Smooth muscle cell (in vitro differentiated cells): ENCODE data around the gene SLC28A1. TPM values are rescaled to one million over a fixed set of nuclear protein-coding genes. Genes with fewer than 3 reads are reported as not detected.

ENCODE experiments used
- DNase-seq: peaks from one replicate; lab custom pipeline; 2025; ENCODE audit not compliant: unreplicated experiment; lab: John Stamatoyannopoulos, UW
- H2AFZ ChIP-seq: fragments of 200-600 bp; sonication (generic); 2 replicates; pipeline ENCODE4 v1.6.0; 2016; ENCODE audit warnings: antibody characterized with exemption, low read depth, mild to moderate bottlenecking
- H3F3A ChIP-seq: fragments of 200-600 bp; sonication (generic); 2 replicates; pipeline ENCODE4 v1.6.0; 2017; ENCODE audit warnings: antibody characterized with exemption, low read depth
- H3K27ac ChIP-seq: fragments of 200-600 bp; sonication (generic); 2 replicates; pipeline ENCODE4 v1.5.1; 2016; ENCODE audit warnings: low read depth, mild to moderate bottlenecking
- H3K27me3 ChIP-seq: fragments of 200-600 bp; sonication (generic); 2 replicates; pipeline ENCODE4 v1.6.1; 2016; ENCODE audit warnings: low read depth, mild to moderate bottlenecking
- H3K36me3 ChIP-seq: fragments of 200-600 bp; sonication (generic); 2 replicates; pipeline ENCODE4 v1.5.1; 2016; ENCODE audit warnings: low read depth
- H3K4me1 ChIP-seq: fragments of 200-600 bp; sonication (generic); 2 replicates; pipeline ENCODE4 v1.5.1; 2016; ENCODE audit warnings: low read depth
- H3K4me2 ChIP-seq: fragments of 200-600 bp; sonication (generic); 2 replicates; pipeline ENCODE4 v1.6.0; 2016; ENCODE audit warnings: mild to moderate bottlenecking
- H3K4me3 ChIP-seq: fragments of 200-600 bp; sonication (generic); 2 replicates; pipeline ENCODE4 v1.5.1; 2016; ENCODE audit warnings: mild to moderate bottlenecking
- H3K79me2 ChIP-seq: fragments of 200-600 bp; sonication (generic); 2 replicates; pipeline ENCODE4 v1.6.0; 2016; ENCODE audit warnings: low read depth, mild to moderate bottlenecking
- H3K9ac ChIP-seq: fragments of 200-600 bp; sonication (generic); 2 replicates; pipeline ENCODE4 v1.6.0; 2016; ENCODE audit warnings: low read depth
- H3K9me3 ChIP-seq: fragments of 200-600 bp; sonication (generic); replicated peaks from 2 replicates; pipeline ENCODE4 v1.5.1; 2016; ENCODE audit warnings: low read depth
- H4K20me1 ChIP-seq: fragments of 200-600 bp; sonication (generic); 2 replicates; pipeline ENCODE4 v1.6.0; 2016; ENCODE audit warnings: low read depth
- WGBS: methylation state at CpG from one replicate; pipeline ENCODE4 v1.1.7; 2016; ENCODE audit warnings: low lambda C conversion rate; 5-methylcytosine and 5-hydroxymethylcytosine counted together
- polyA plus RNA-seq: library from polyadenylated mRNA; unstranded; fragments of >200 nt; fragmentation: Nextera tagmentation; extraction: Ambion mirVana; gene quantifications from 2 replicates; pipeline ENCODE4 v1.2.1, GENCODE V29; 2016
- total RNA-seq: library from RNA; depleted of rRNA; stranded (reverse); fragments of >200 nt; gene quantifications from 2 replicates; pipeline ENCODE4 v1.2.3, GENCODE V29; 2014
- TF ChIP-seq, protein P1 (sequence below): fragments of 200-600 bp; sonication (generic); IDR thresholded peaks from 2 replicates; pipeline ENCODE4 v1.5.1; 2017; ENCODE audit warnings: borderline replicate concordance, mild to moderate bottlenecking, antibody characterized with exemption; ENCODE audit not compliant: insufficient read depth, poor library complexity, severe bottlenecking

The SLC28A1 gene
- total and polyA plus RNA-seq, 2 experiments from 2014 or later, result 0.09 TPM; not detected in 1

DNA sequence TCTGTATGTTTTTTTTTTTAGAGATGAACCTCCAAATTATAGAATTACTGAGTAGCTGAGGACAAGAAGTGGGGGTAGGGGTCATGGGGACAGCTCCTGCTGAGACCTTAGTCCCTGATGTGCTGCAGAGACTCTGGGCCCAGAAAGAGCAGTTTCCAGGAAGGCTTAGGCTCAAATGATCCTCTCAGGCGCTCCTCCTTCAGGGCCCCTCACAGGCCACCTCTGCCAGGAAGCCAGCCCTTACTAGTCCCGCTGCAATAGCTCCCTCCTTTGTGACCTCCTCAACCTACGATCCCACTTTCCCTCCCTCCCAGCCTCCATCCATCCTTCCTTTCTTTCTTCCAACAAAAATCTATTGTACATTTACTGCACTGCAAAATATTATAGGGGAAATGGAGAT lies 24.6 kb downstream of the SLC28A1 start:
- Histone ChIP-seq H3K4me1 (peaks cover 8% of the 10 kb centered on the region), H3K9me3 (no peaks in the 10 kb centered on the region), H3K79me2 (no peaks in the 10 kb centered on the region), H3K9ac (no peak overlapping the region), H2AFZ (no peak overlapping the region), H3K27ac (no peak overlapping the region), H3K36me3 (no peaks in the 10 kb centered on the region), H3F3A (no peaks in the 10 kb centered on the region), H3K27me3 (no peaks in the 10 kb centered on the region), H3K4me3 (no peak overlapping the region), H3K4me2 (no peak overlapping the region), H4K20me1 (no peaks in the 10 kb centered on the region)
- DNase-seq, result no peak
- 79% methylated on average over 3 of the region's 3 CpGs for WGBS
- TF ChIP-seq, protein P1, sequence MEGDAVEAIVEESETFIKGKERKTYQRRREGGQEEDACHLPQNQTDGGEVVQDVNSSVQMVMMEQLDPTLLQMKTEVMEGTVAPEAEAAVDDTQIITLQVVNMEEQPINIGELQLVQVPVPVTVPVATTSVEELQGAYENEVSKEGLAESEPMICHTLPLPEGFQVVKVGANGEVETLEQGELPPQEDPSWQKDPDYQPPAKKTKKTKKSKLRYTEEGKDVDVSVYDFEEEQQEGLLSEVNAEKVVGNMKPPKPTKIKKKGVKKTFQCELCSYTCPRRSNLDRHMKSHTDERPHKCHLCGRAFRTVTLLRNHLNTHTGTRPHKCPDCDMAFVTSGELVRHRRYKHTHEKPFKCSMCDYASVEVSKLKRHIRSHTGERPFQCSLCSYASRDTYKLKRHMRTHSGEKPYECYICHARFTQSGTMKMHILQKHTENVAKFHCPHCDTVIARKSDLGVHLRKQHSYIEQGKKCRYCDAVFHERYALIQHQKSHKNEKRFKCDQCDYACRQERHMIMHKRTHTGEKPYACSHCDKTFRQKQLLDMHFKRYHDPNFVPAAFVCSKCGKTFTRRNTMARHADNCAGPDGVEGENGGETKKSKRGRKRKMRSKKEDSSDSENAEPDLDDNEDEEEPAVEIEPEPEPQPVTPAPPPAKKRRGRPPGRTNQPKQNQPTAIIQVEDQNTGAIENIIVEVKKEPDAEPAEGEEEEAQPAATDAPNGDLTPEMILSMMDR, result no peak

DNA sequence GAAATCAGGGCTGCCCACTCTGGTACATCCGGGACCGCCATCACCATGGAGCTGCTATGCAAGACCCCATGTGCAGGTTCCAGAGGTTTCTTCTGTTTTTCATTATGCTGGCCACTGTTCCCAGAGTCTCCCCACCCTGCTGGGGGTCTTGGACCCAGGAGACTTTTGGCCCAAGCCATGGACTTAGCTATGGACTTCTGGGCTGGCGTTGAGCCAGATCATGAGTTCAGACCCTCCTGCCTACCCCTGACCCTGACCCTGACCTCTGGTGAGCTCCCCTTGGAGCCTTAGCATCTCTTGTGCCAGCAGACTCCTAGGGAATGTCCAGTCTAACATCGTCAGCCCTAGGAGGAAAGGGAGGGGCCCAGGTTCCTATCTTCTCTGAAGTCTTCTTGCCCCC lies 25.3 kb downstream of the SLC28A1 start:
- no peaks in the 10 kb centered on the region for H3K79me2 ChIP-seq
- H3K36me3 ChIP-seq, result no peaks in the 10 kb centered on the region
- H4K20me1 ChIP-seq, result no peaks in the 10 kb centered on the region
- H3K4me1 ChIP-seq, result peaks cover 8% of the 10 kb centered on the region
- no peak overlapping the region for H3K4me2 ChIP-seq
- H2AFZ ChIP-seq, result no peak overlapping the region
- no peak for DNase-seq
- H3K9me3 ChIP-seq, result no peaks in the 10 kb centered on the region
- H3K9ac ChIP-seq, result no peak overlapping the region
- no peak overlapping the region for H3K27ac ChIP-seq
- no peaks in the 10 kb centered on the region for H3F3A ChIP-seq
- TF ChIP-seq, protein P1, result no peak
- no peak overlapping the region for H3K4me3 ChIP-seq
- WGBS, result 91% methylated on average over 4 of the region's 4 CpGs
- H3K27me3 ChIP-seq, result no peaks in the 10 kb centered on the region

DNA sequence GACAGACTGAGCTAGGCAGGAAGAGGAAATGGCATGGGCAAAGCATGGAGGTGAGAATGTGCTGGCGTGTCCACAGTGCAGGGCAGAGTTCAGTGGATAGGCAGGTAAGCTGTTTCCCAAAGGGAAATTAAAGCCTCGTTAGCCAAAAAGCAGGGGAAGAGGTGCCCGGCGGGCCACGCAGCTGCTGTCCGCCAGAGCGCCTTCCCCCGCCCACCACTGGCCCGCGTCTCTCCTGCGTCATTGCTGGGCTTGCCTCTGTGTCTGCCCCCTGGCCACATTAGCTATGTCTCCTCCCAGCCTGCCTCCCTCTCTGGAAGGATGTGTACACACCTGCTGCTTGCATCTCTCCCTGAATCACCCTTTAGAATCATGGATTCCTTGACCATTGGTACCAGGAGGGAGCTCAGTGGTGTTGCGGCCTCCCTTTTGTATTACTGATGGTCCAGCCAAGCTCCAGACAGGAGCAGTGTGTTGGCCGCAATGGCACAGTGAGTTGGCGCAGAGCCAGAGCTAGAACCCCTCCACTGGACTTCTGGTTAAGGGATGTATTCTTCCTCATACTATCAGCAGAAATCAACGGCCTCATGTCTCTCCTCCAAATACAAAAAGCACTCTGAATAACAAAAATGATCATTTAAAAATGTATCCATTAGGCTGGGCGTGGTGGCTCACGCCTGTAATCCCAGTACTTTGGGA lies 26.6 kb downstream of the SLC28A1 start:
- no peaks in the 10 kb centered on the region for H3K36me3 ChIP-seq
- TF ChIP-seq, protein P1, result no peak
- no peak overlapping the region for H3K4me3 ChIP-seq
- no peaks in the 10 kb centered on the region for H3K27me3 ChIP-seq
- peak overlapping the region; percentile 97 for H3K27ac ChIP-seq
- H3K9me3 ChIP-seq, result no peaks in the 10 kb centered on the region
- no peaks in the 10 kb centered on the region for H4K20me1 ChIP-seq
- H3K4me2 ChIP-seq, result no peak overlapping the region
- no peaks in the 10 kb centered on the region for H3K79me2 ChIP-seq
- H3F3A ChIP-seq, result no peaks in the 10 kb centered on the region
- H2AFZ ChIP-seq, result no peak overlapping the region
- 97% methylated on average over 17 of the region's 17 CpGs for WGBS
- peaks cover 8% of the 10 kb centered on the region for H3K4me1 ChIP-seq
- no peak for DNase-seq
- no peak overlapping the region for H3K9ac ChIP-seq
